Esophagus muscularis mucosa (tissue), 3 donors: ENCODE data around the gene SACS.
"Not testable (repeated sequence)": the region's sequence is repeated elsewhere in the genome, so short reads cannot be mapped to it uniquely, and the experiment has no call there.

Source experiments
- CTCF ChIP-seq, 3 experiments: fragments of 200-600 bp in 2 of 3; fragments of 450-650 bp in 1 of 3; sonication (generic) in 2 of 3; IDR thresholded peaks; one replicate each; pipeline ENCODE4 v1.5.1; 2017 to 2019; ENCODE audit warnings: antibody characterized with exemption in 3 of 3, mild to moderate bottlenecking in 2 of 3, moderate library complexity in 1 of 3
- POLR2AphosphoS5 ChIP-seq, 2 donors: sonication (generic); formaldehyde crosslinking; IDR thresholded peaks; one replicate each; pipeline ENCODE4 v1.6.1; 2017; ENCODE audit warnings: antibody characterized with exemption in 2 of 2

GRCh38 chr13:23314837-23315236 lies 118.7 kb downstream of the SACS start:
- TF ChIP-seq CTCF, POLR2AphosphoS5 (IDR thresholded peaks at IDR 0.05): not testable (repeated sequence)
